ENCODE results near the gene MPLKIP.

GRCh38 chr7:40135317-40135610 lies 842 bp upstream of the MPLKIP start:
- no peak for TF ChIP-seq CTCF (IDR thresholded peaks at IDR 0.05)
- no peak for TF ChIP-seq POLR2AphosphoS5 (IDR thresholded peaks at IDR 0.05)
- TF ChIP-seq POLR2A (IDR thresholded peaks at IDR 0.05), result no peak
- no peak for TF ChIP-seq EP300 (IDR thresholded peaks at IDR 0.05)
